PC-9 (cell line): ENCODE data around the gene EYA2. TPM values are rescaled to one million over a fixed set of nuclear protein-coding genes. Genes with fewer than 3 reads are reported as not detected.

Source experiments
- BruUV-seq: library from RNA; stranded (reverse); fragments of 400-500 nt; replicated peaks from 2 replicates; lab custom pipeline; 2021; lab: Mats Ljungman, UMichigan
- CTCF ChIA-PET: fragments of 300-600 bp; sonication (Branson Sonifier 250); formaldehyde crosslinking; loops from one replicate; lab custom pipeline; 2022; ENCODE audit warnings: antibody characterized with exemption; lab: Charles Lee
- POLR2A ChIA-PET: fragments of 300-600 bp; sonication (Branson Sonifier 250); formaldehyde crosslinking; loops from one replicate; lab custom pipeline; 2022; ENCODE audit warnings: antibody characterized with exemption; ENCODE audit not compliant: unreplicated experiment; lab: Charles Lee
- DNase-seq, 2 experiments: peaks; one replicate each; pipeline versions ENCODE4 v3.0.0 to v3.0.0-alpha.2; 2015 to 2022; ENCODE audit warnings: mixed read lengths in 1 of 2
- H2AFZ ChIP-seq: fragments of 200-600 bp; sonication (generic); 2 replicates; pipeline ENCODE4 v1.8.1; 2017; ENCODE audit warnings: antibody characterized with exemption
- H3F3A ChIP-seq: fragments of 200-600 bp; sonication (generic); 2 replicates; pipeline ENCODE4 v1.8.1; 2017; ENCODE audit warnings: antibody characterized with exemption, mild to moderate bottlenecking, low read depth; ENCODE audit not compliant: insufficient read depth
- H3K27ac ChIP-seq: fragments of 200-600 bp; sonication (generic); 2 replicates; pipeline ENCODE4 v1.6.1; 2016; ENCODE audit warnings: mixed run types
- H3K27me3 ChIP-seq: fragments of 200-600 bp; sonication (generic); 2 replicates; pipeline ENCODE4 v1.6.1; 2016; ENCODE audit warnings: low read depth, mixed run types; ENCODE audit not compliant: insufficient read depth
- H3K36me3 ChIP-seq: fragments of 200-600 bp; sonication (generic); 2 replicates; pipeline ENCODE4 v1.6.1; 2016; ENCODE audit warnings: low read depth, mixed run types
- H3K4me1 ChIP-seq: fragments of 200-600 bp; sonication (generic); replicated peaks from 2 replicates; pipeline ENCODE4 v1.6.1; 2016; ENCODE audit warnings: mixed run types; ENCODE audit not compliant: insufficient read depth
- H3K4me2 ChIP-seq: fragments of 200-600 bp; sonication (generic); 2 replicates; pipeline ENCODE4 v1.6.1; 2017; ENCODE audit warnings: mixed run types
- H3K4me3 ChIP-seq: fragments of 200-600 bp; sonication (generic); 2 replicates; pipeline ENCODE4 v1.6.1; 2016; ENCODE audit warnings: mixed run types
- H3K79me2 ChIP-seq: fragments of 200-600 bp; sonication (generic); 2 replicates; pipeline ENCODE4 v1.6.1; 2017; ENCODE audit warnings: low read depth, mixed run types
- H3K9me2 ChIP-seq: fragments of 200-600 bp; sonication (generic); 2 replicates; pipeline ENCODE4 v1.8.1; 2017; ENCODE audit warnings: mild to moderate bottlenecking; ENCODE audit not compliant: insufficient read depth
- H3K9me3 ChIP-seq: fragments of 200-600 bp; sonication (generic); 2 replicates; pipeline ENCODE4 v1.8.1; 2016; ENCODE audit warnings: low read depth; ENCODE audit not compliant: insufficient read depth
- H4K20me1 ChIP-seq: fragments of 200-600 bp; sonication (generic); 2 replicates; pipeline ENCODE4 v1.8.1; 2017; ENCODE audit not compliant: insufficient read depth
- CTCF ChIP-seq: fragments of 200-600 bp; sonication (generic); conservative IDR thresholded peaks from 2 replicates; pipeline ENCODE4 v1.6.1; 2017; ENCODE audit warnings: mixed run types, antibody characterized with exemption, mild to moderate bottlenecking, moderate library complexity
- EZH2 ChIP-seq: fragments of 200-600 bp; sonication (generic); IDR thresholded peaks from 2 replicates; pipeline ENCODE4 v1.8.0; 2017; ENCODE audit warnings: antibody characterized with exemption, low read depth
- intact Hi-C: fragments of 100-400 bp; cut with micrococcal nuclease; formaldehyde crosslinking; loops from one replicate; pipeline ENCODE4 v1.10.0; 2022; ENCODE audit not compliant: unreplicated experiment
- total RNA-seq: library from RNA; stranded (reverse); gene quantifications from 2 replicates; pipeline ENCODE4 v1.2.3, GENCODE V29; 2021

EYA2 gene
- total RNA-seq, 1 experiment from 2014 or later: not detected

DNA sequence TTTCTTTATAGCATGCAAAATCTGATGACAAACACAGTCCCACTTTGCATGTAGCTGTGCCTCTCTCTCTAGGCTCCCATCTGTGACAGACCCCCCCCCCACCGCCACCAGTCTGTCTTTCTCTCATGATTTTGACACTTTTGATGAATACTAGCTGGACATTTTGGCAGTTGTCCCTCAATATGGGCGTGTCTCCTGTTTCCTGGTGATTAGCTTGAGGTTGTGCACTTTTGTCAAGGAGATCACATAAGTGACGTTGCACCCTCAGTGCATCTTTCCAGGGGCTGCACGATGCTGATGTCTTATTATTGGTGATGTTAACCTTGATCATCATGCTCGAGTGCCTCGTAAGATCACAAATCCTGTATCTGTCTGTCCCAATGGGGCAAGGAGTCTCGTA, 155.1 kb downstream of the EYA2 start:
- H3K4me1 ChIP-seq: no peaks in the 10 kb centered on the region
- DNase-seq: no peak
- POLR2A ChIA-PET: no interaction called here
- H3K27me3 ChIP-seq: peaks cover 64% of the 10 kb centered on the region
- no peak overlapping the region for H3K4me2 ChIP-seq
- intact Hi-C loops: no loop called here
- H3K4me3 ChIP-seq: no peak overlapping the region
- H3K79me2 ChIP-seq: no peaks in the 10 kb centered on the region
- H3K9me3 ChIP-seq: no peaks in the 10 kb centered on the region
- no peaks in the 10 kb centered on the region for H3K9me2 ChIP-seq
- H3F3A ChIP-seq: no peaks in the 10 kb centered on the region
- H3K36me3 ChIP-seq: no peaks in the 10 kb centered on the region
- CTCF ChIA-PET: no interaction called here
- no peaks in the 10 kb centered on the region for H4K20me1 ChIP-seq
- TF ChIP-seq CTCF (no peak), EZH2 (no peak)
- no TSS peak for BruUV-seq
- H3K27ac ChIP-seq: no peak overlapping the region
- H2AFZ ChIP-seq: no peak overlapping the region

DNA sequence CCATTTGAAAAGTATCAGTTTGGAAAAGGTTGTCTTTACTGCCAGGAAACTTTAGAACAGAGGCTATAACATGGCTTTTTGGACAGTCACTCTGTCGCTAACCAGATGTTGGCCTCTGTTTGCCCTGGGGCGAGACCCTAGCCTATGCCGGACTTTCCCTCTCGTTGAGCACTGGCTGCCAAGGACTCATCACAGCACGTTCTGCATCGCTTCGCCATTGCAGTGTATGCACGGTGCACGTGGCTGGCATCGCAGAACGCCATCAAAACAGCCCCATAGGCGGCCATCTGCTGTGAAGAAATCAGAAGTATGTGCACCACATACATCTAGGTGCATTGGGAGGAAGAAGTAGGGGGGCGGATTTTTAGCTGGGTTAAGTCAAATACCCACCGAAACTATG, 156.4 kb downstream of the EYA2 start:
- Histone ChIP-seq H3K9me2 (no peaks in the 10 kb centered on the region), H3K27me3 (peaks cover 64% of the 10 kb centered on the region), H3K9me3 (no peaks in the 10 kb centered on the region), H3F3A (no peaks in the 10 kb centered on the region), H3K79me2 (no peaks in the 10 kb centered on the region), H3K4me2 (no peak overlapping the region), H3K36me3 (no peaks in the 10 kb centered on the region), H3K27ac (no peak overlapping the region), H2AFZ (no peak overlapping the region), H4K20me1 (no peaks in the 10 kb centered on the region), H3K4me1 (no peaks in the 10 kb centered on the region), H3K4me3 (no peak overlapping the region)
- ChIA-PET CTCF (no interaction called here), POLR2A (no interaction called here)
- BruUV-seq: no TSS peak
- intact Hi-C loops: no loop called here
- TF ChIP-seq CTCF (no peak), EZH2 (no peak)
- no peak for DNase-seq

- Histone ChIP-seq H3K4me3 (no peak overlapping the region), H3K27ac (no peak overlapping the region), H3K4me1 (no peaks in the 10 kb centered on the region), H3K79me2 (no peaks in the 10 kb centered on the region), H3K4me2 (no peak overlapping the region), H3K9me2 (no peaks in the 10 kb centered on the region), H3K36me3 (no peaks in the 10 kb centered on the region), H4K20me1 (no peaks in the 10 kb centered on the region), H3K9me3 (no peaks in the 10 kb centered on the region), H3K27me3 (peaks cover 67% of the 10 kb centered on the region), H3F3A (no peaks in the 10 kb centered on the region), H2AFZ (no peak overlapping the region)
- CTCF ChIA-PET: no interaction called here
- intact Hi-C loops: no loop called here
- no peak for TF ChIP-seq CTCF
- TF ChIP-seq EZH2: no peak
- POLR2A ChIA-PET: no interaction called here
- BruUV-seq: no TSS peak
- DNase-seq: no peak
Measured at GRCh38 chr20:47051936-47052526, 157.4 kb downstream of the EYA2 start.
